IMR-90 (cell line): Measurements from ENCODE around the gene INTS14. TPM values are rescaled to one million over a fixed set of nuclear protein-coding genes. Genes with fewer than 3 reads are reported as not detected.

Experiments used
- ATAC-seq: fragments of 200-7000 bp; cut with Tn5 transposase; 2 replicates; pipeline ENCODE4 v1.9.1; 2020; ENCODE audit warnings: low read depth, mild to moderate bottlenecking, moderate library complexity
- BruUV-seq: library from RNA; stranded (reverse); fragments of 400-500 nt; replicated peaks from 2 replicates; lab custom pipeline; 2021; lab: Mats Ljungman, UMichigan
- CTCF ChIA-PET: fragments of 300-600 bp; formaldehyde crosslinking; extraction: SDS; loops from one replicate; lab custom pipeline; 2021; ENCODE audit warnings: antibody characterized with exemption; lab: Yijun Ruan, JAX
- POLR2A ChIA-PET: fragments of 300-600 bp; sonication (Branson Sonifier 250); formaldehyde crosslinking; loops from one replicate; lab custom pipeline; 2022; ENCODE audit warnings: antibody characterized with exemption; ENCODE audit not compliant: unreplicated experiment; lab: Charles Lee
- DNase-seq: peaks from one replicate; pipeline ENCODE4 v3.0.0; 2013
- H2AFZ ChIP-seq: replicated peaks from 2 replicates; pipeline ENCODE3; 2013; ENCODE audit warnings: low read length, mild to moderate bottlenecking; ENCODE audit not compliant: poor library complexity
- H2AK5ac ChIP-seq: 2 replicates; pipeline ENCODE4 v1.6.1; 2013; ENCODE audit warnings: low read depth, low read length, inconsistent platforms
- H2AK9ac ChIP-seq: replicated peaks from 2 replicates; pipeline ENCODE3; 2013; ENCODE audit warnings: mild to moderate bottlenecking, low read depth, low read length, moderate library complexity; ENCODE audit not compliant: poor library complexity
- H2BK120ac ChIP-seq: 2 replicates; pipeline ENCODE4 v1.6.1; 2013; ENCODE audit warnings: low read depth, low read length, inconsistent platforms
- H2BK15ac ChIP-seq: 3 replicates; pipeline ENCODE4 v1.6.1; 2013; ENCODE audit warnings: low read depth, low read length, inconsistent platforms
- H2BK20ac ChIP-seq: 2 replicates; pipeline ENCODE4 v1.6.1; 2013; ENCODE audit warnings: low read depth, mild to moderate bottlenecking, inconsistent platforms, low read length, moderate library complexity
- H2BK5ac ChIP-seq: 2 replicates; pipeline ENCODE4 v1.6.1; 2013; ENCODE audit warnings: mild to moderate bottlenecking, low read depth, low read length, inconsistent platforms; ENCODE audit not compliant: poor library complexity, severe bottlenecking
- H3K14ac ChIP-seq: replicated peaks from 2 replicates; pipeline ENCODE4 v1.6.1; 2013; ENCODE audit warnings: low read depth, low read length, inconsistent platforms
- H3K18ac ChIP-seq: 2 replicates; pipeline ENCODE4 v1.6.1; 2013; ENCODE audit warnings: low read depth, low read length, control low read depth
- H3K23ac ChIP-seq: 2 replicates; pipeline ENCODE4 v1.6.1; 2013; ENCODE audit warnings: low read depth, low read length, inconsistent platforms
- H3K27ac ChIP-seq: 2 replicates; pipeline ENCODE4 v1.5.1; 2013; ENCODE audit warnings: mild to moderate bottlenecking, control low read depth, low read length; ENCODE audit not compliant: insufficient read depth
- H3K27me3 ChIP-seq: 2 replicates; pipeline ENCODE4 v1.6.1; 2013; ENCODE audit warnings: low read length; ENCODE audit not compliant: control insufficient read depth, insufficient read depth
- H3K36me3 ChIP-seq: 2 replicates; pipeline ENCODE4 v1.6.1; 2013; ENCODE audit warnings: low read length, mixed read lengths; ENCODE audit not compliant: control insufficient read depth, insufficient read depth
- H3K4ac ChIP-seq: 2 replicates; pipeline ENCODE4 v1.6.1; 2013; ENCODE audit warnings: low read depth, low read length, inconsistent platforms
- H3K4me1 ChIP-seq: 2 replicates; pipeline ENCODE4 v1.6.1; 2013; ENCODE audit warnings: low read length, mixed read lengths; ENCODE audit not compliant: control insufficient read depth, insufficient read depth
- H3K4me2 ChIP-seq: 2 replicates; pipeline ENCODE4 v1.6.1; 2013; ENCODE audit warnings: low read depth, mild to moderate bottlenecking, control low read depth, low read length, moderate library complexity
- H3K4me3 ChIP-seq: 2 replicates; pipeline ENCODE4 v1.5.1; 2013; ENCODE audit warnings: low read depth, mild to moderate bottlenecking, control low read depth, low read length, moderate library complexity; ENCODE audit not compliant: insufficient read depth
- H3K56ac ChIP-seq: 2 replicates; pipeline ENCODE4 v1.6.1; 2013; ENCODE audit warnings: low read length, inconsistent platforms; ENCODE audit not compliant: insufficient read depth; ENCODE audit errors: extremely low read depth
- H3K79me1 ChIP-seq, 2 experiments: 2 replicates each; pipeline ENCODE4 v1.6.1; 2013; ENCODE audit warnings: low read length in 2 of 2, inconsistent platforms in 1 of 2, low read depth in 1 of 2
- H3K9ac ChIP-seq: 2 replicates; pipeline ENCODE4 v1.6.1; 2013; ENCODE audit warnings: low read depth, low read length, control low read depth
- H3K9me1 ChIP-seq: 2 replicates; pipeline ENCODE4 v1.6.1; 2013; ENCODE audit warnings: low read length, inconsistent platforms; ENCODE audit not compliant: insufficient read depth
- H3K9me3 ChIP-seq: 2 replicates; pipeline ENCODE4 v1.6.1; 2013; ENCODE audit warnings: low read length; ENCODE audit not compliant: control insufficient read depth, insufficient read depth
- H4K20me1 ChIP-seq: 2 replicates; pipeline ENCODE4 v1.6.1; 2013; ENCODE audit warnings: low read length, inconsistent platforms; ENCODE audit not compliant: insufficient read depth
- H4K5ac ChIP-seq: 2 replicates; pipeline ENCODE4 v1.6.1; 2013; ENCODE audit warnings: mild to moderate bottlenecking, low read depth, low read length, control low read depth
- H4K8ac ChIP-seq, 2 experiments: 2 replicates each; pipeline ENCODE4 v1.6.1; 2013; ENCODE audit warnings: low read depth in 2 of 2, low read length in 2 of 2, control low read depth in 1 of 2, inconsistent platforms in 1 of 2
- H4K91ac ChIP-seq: 2 replicates; pipeline ENCODE4 v1.6.1; 2013; ENCODE audit warnings: low read depth, low read length, inconsistent platforms; ENCODE audit not compliant: insufficient read depth
- FOS ChIP-seq: fragments of 150-350 bp; IDR thresholded peaks from 2 replicates; pipeline ENCODE4 v1.6.1; 2016; ENCODE audit warnings: low read depth, low read length
- WGBS, 2 experiments: methylation state at CpG; one replicate each; pipeline versions ENCODE4 v1.1.5 to v1.1.7; 2013; ENCODE audit warnings: missing lambda C conversion rate in 2 of 2; ENCODE audit not compliant: insufficient read length in 1 of 2; ENCODE audit errors: extremely low coverage in 2 of 2; 5-methylcytosine and 5-hydroxymethylcytosine counted together
- dilution Hi-C: fragments of 300-500 bp; cut with HindIII; formaldehyde crosslinking; loops from one replicate; pipeline ENCODE4 v1.14.3; 2018; ENCODE audit warnings: low sequenced_read_pairs; ENCODE audit not compliant: unreplicated experiment
- in situ Hi-C: fragments of 300-500 bp; cut with MboI; formaldehyde crosslinking; loops from 3 replicates; pipeline ENCODE4 v1.14.3; 2019; ENCODE audit warnings: low sequenced_read_pairs, inconsistent platforms, mixed read lengths
- intact Hi-C: fragments of 100-400 bp; cut with micrococcal nuclease; formaldehyde crosslinking; loops from 2 replicates; pipeline ENCODE4 v1.10.0; 2022
- polyA plus RNA-seq, 3 experiments: library from polyadenylated mRNA; depleted of rRNA; stranded (reverse); fragments of >200 nt; gene quantifications; 2 replicates each; pipeline ENCODE4 v1.2.3, GENCODE V29; 2012; ENCODE audit warnings: low replicate concordance in 1 of 3
- total RNA-seq: library from RNA; depleted of rRNA; stranded (reverse); fragments of >200 nt; gene quantifications from 2 replicates; pipeline ENCODE4 v1.2.3, GENCODE V29; 2012

Gene INTS14
- total and polyA plus RNA-seq, 2 of the 4 experiments (the other 2 are of a cell fraction): 22.9 to 39.5 TPM

DNA sequence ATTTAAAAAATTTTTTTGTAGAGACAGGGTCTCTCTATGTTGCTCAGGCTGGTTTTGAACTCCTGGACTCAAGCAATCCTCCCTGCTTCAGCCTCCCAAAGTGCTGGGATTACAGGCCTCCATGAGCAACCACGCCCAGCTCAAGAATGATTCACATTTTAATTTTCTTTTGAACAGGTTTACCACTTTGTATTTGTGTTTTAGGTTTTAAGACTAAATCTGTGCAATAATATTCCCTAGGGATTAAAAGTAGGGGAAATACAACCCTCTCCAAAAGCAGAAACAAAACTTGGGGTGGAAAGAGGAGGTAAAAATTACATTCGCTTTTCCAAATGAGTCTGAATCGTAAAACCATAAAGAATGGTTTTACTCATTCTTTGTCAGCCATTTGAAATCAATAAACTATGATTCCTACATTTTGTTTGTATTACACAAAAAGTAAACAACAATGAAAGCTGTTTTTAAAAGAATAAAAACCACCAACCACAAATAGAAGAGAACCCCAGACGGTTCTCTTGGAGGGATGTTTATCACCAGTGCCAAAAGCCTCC, 48.6 kb upstream of the INTS14 start:
- POLR2A ChIA-PET: no interaction called here

More for the DNA sequence above, 48.6 kb upstream of the INTS14 start:
- no peaks in the 10 kb centered on the region for H3K27me3 ChIP-seq
- dilution Hi-C loops (no loop called here), intact Hi-C loops (no loop called here), in situ Hi-C loops (no loop called here)
- no peak overlapping the region for H3K4me3 ChIP-seq
- H3K14ac ChIP-seq: no peak overlapping the region
- peaks cover 6% of the 10 kb centered on the region for H3K36me3 ChIP-seq
- no peak overlapping the region for H3K56ac ChIP-seq
- no peak overlapping the region for H2BK5ac ChIP-seq
- WGBS, 2 experiments: no CpG with 5 or more reads among the region's 4 CpGs
- H3K79me1 ChIP-seq: no peaks in the 10 kb centered on the region
- H2BK15ac ChIP-seq: no peak overlapping the region
- no peak overlapping the region for H2BK120ac ChIP-seq
- no peak overlapping the region for H3K18ac ChIP-seq
- no peak overlapping the region for H3K4me2 ChIP-seq
- H2AK5ac ChIP-seq: no peak overlapping the region
- no peak for TF ChIP-seq FOS
- ATAC-seq (no peak), DNase-seq (no peak)
- TSS peak; percentile 45 for BruUV-seq
- peaks cover 8% of the 10 kb centered on the region; the same call in 1 of the 2 replicates for H3K9me1 ChIP-seq
- CTCF ChIA-PET: interaction anchor here (1.7 kb wide), 1 partner anchor 164 kb away, joined by 4 read pairs; no protein-coding TSS in a partner anchor
- peaks cover 2% of the 10 kb centered on the region for H3K4me1 ChIP-seq
- no peak overlapping the region for H4K8ac ChIP-seq
- no peak overlapping the region for H4K91ac ChIP-seq
- no peak overlapping the region for H2AK9ac ChIP-seq
- H2BK20ac ChIP-seq: no peak overlapping the region
- H3K23ac ChIP-seq: no peak overlapping the region
- H4K20me1 ChIP-seq: no peaks in the 10 kb centered on the region
- no peak overlapping the region for H3K27ac ChIP-seq
- H2AFZ ChIP-seq: no peak overlapping the region
- H3K9me3 ChIP-seq: no peaks in the 10 kb centered on the region
- H4K5ac ChIP-seq: no peak overlapping the region
- no peak overlapping the region for H3K4ac ChIP-seq
- H3K9ac ChIP-seq: no peak overlapping the region
